ENCODE results near the gene PDE6D.
"Not testable (repeated sequence)": the region's sequence is repeated elsewhere in the genome, so short reads cannot be mapped to it uniquely, and the experiment has no call there.

GRCh38 chr2:231748153-231748896, 32.8 kb downstream of the PDE6D start:
- TF ChIP-seq EZH2 (IDR thresholded peaks at IDR 0.05; ENCODE audit: borderline replicate concordance, low read length), result not testable (repeated sequence)
- TF ChIP-seq, protein P1, sequence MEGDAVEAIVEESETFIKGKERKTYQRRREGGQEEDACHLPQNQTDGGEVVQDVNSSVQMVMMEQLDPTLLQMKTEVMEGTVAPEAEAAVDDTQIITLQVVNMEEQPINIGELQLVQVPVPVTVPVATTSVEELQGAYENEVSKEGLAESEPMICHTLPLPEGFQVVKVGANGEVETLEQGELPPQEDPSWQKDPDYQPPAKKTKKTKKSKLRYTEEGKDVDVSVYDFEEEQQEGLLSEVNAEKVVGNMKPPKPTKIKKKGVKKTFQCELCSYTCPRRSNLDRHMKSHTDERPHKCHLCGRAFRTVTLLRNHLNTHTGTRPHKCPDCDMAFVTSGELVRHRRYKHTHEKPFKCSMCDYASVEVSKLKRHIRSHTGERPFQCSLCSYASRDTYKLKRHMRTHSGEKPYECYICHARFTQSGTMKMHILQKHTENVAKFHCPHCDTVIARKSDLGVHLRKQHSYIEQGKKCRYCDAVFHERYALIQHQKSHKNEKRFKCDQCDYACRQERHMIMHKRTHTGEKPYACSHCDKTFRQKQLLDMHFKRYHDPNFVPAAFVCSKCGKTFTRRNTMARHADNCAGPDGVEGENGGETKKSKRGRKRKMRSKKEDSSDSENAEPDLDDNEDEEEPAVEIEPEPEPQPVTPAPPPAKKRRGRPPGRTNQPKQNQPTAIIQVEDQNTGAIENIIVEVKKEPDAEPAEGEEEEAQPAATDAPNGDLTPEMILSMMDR (conservative IDR thresholded peaks at IDR 0.05 in 1 of 2, IDR thresholded peaks at IDR 0.05 in 1 of 2; ENCODE audit: extremely low read depth in 1 of 2, insufficient read depth in 1 of 2, low read depth in 1 of 2, low read length in 2 of 2), result not testable (repeated sequence)

Data from mammary epithelial cell (primary cell).